Renal cortex interstitium (tissue), 15 donors: ENCODE measurements around the gene ATPAF2. TPM values are rescaled to one million over a fixed set of nuclear protein-coding genes. Genes with fewer than 3 reads are reported as not detected.

Experiments used
- DNase-seq, 11 donors: peaks; one replicate each; pipeline ENCODE4 v3.0.0-alpha.2; 2013; ENCODE audit warnings: low read depth in 9 of 11, low spot score in 4 of 11; ENCODE audit errors: extremely low read depth in 1 of 11
- long read RNA-seq, 16 experiments: transcript quantifications; one replicate each; lab custom pipeline, GENCODE V29; 2026
- polyA plus RNA-seq, 3 donors: library from polyadenylated mRNA; unstranded; fragments of 120-200 nt; gene quantifications; one replicate each; pipeline ENCODE4 v1.2.1, GENCODE V29; 2013; ENCODE audit not compliant: insufficient read length in 3 of 3

The ATPAF2 gene
- 10 to 100 TPM; 19.4 to 27.9 (median 24.2) TPM for polyA plus RNA-seq
- long read RNA-seq, donor 1, partial matches to known transcripts, result 0 of 5 reads
- long read RNA-seq, donor 1, other reads (novel, unspliced or antisense), result 0 of 5 reads
- long read RNA-seq, donor 2, partial matches to known transcripts, result 0 of 8 reads
- long read RNA-seq, donor 2, other reads (novel, unspliced or antisense), result 0 of 8 reads
- long read RNA-seq, donor 3, transcript ATPAF2-206 (8 exons, 1,564 nt), result major isoform, 9 of 10 reads
- long read RNA-seq, donor 3, partial matches to known transcripts, result 0 of 10 reads
- long read RNA-seq, donor 3, other reads (novel, unspliced or antisense), result 0 of 10 reads
- long read RNA-seq, donor 4, transcript ATPAF2-206 (8 exons, 1,564 nt), result major isoform, 7 of 10 reads
- long read RNA-seq, donor 4, partial matches to known transcripts, result 0 of 10 reads
- long read RNA-seq, donor 4, other reads (novel, unspliced or antisense), result 0 of 10 reads
- long read RNA-seq, donor 5, result 0 reads
- long read RNA-seq, donor 6, partial matches to known transcripts, result 0 of 5 reads
- long read RNA-seq, donor 6, other reads (novel, unspliced or antisense), result 0 of 5 reads
- long read RNA-seq, donor 7, partial matches to known transcripts, result 0 of 5 reads
- long read RNA-seq, donor 7, other reads (novel, unspliced or antisense), result 0 of 5 reads
- long read RNA-seq, donor 8, result 0 reads
- long read RNA-seq, donor 9, partial matches to known transcripts, result 0 of 4 reads
- long read RNA-seq, donor 9, other reads (novel, unspliced or antisense), result 0 of 4 reads
- long read RNA-seq, donor 10, transcript ATPAF2-206 (8 exons, 1,564 nt), result major isoform, 5 of 7 reads
- long read RNA-seq, donor 10, partial matches to known transcripts, result 0 of 7 reads
- long read RNA-seq, donor 10, other reads (novel, unspliced or antisense), result 0 of 7 reads
- long read RNA-seq, donor 11, transcript ATPAF2-206 (8 exons, 1,564 nt), result major isoform, 7 of 8 reads
- long read RNA-seq, donor 11, partial matches to known transcripts, result 0 of 8 reads
- long read RNA-seq, donor 11, other reads (novel, unspliced or antisense), result 0 of 8 reads
- long read RNA-seq, donor 12, result 0 reads
- long read RNA-seq, donor 13, result 0 reads
- long read RNA-seq, donor 14, partial matches to known transcripts, result 0 of 4 reads
- long read RNA-seq, donor 14, other reads (novel, unspliced or antisense), result 0 of 4 reads
- long read RNA-seq, donor 15, transcript ATPAF2-206 (8 exons, 1,564 nt), result major isoform, 5 of 6 reads
- long read RNA-seq, donor 15, partial matches to known transcripts, result 0 of 6 reads
- long read RNA-seq, donor 15, other reads (novel, unspliced or antisense), result 0 of 6 reads
- long read RNA-seq, donor 16, transcript ATPAF2-209 (3 exons, 633 nt), result minor isoform, 7 of 32 reads
- long read RNA-seq, donor 16, transcript ATPAF2-206 (8 exons, 1,564 nt), result major isoform, 20 of 32 reads
- long read RNA-seq, donor 16, partial matches to known transcripts, result 0 of 32 reads
- long read RNA-seq, donor 16, other reads (novel, unspliced or antisense), result 0 of 32 reads

- DNase-seq, result peak; percentile 94 to 99 (median 99)
Measured at GRCh38 chr17:18038861-18039534, at the start of gene ATPAF2, which contains the start of gene GID4. ATPAF2 (minus strand) TSS chr17:18039168; CDS start chr17:18039013, 155 bp downstream. GID4 (plus strand) TSS chr17:18039408; CDS start chr17:18039465, 57 bp downstream.

GRCh38 chr17:18087610-18088491 is 48.9 kb upstream of the ATPAF2 start, which contains the start of gene DRG2:
DRG2 (plus strand) TSS chr17:18087948; CDS start chr17:18088024, 76 bp downstream.
- DNase-seq, result peak; percentile 75 to 92 (median 88)

GRCh38 chr17:18084256-18084655 is 45.3 kb upstream of the ATPAF2 start:
- no peak for DNase-seq

GRCh38 chr17:18079543-18079942 is 40.6 kb upstream of the ATPAF2 start:
- no peak for DNase-seq

GRCh38 chr17:18076936-18077335 is 38.0 kb upstream of the ATPAF2 start:
- DNase-seq, result peak in 1 of 11 donors; percentile 20

- no peak for DNase-seq
Measured at GRCh38 chr17:18074566-18075272, 35.8 kb upstream of the ATPAF2 start.

GRCh38 chr17:18071751-18072150 is 32.8 kb upstream of the ATPAF2 start:
- DNase-seq, result no peak

GRCh38 chr17:18070861-18071340 is 31.9 kb upstream of the ATPAF2 start:
- DNase-seq, result peak in 8 of 11 donors; percentile 22 to 62 (median 44)

- no peak for DNase-seq
Measured at GRCh38 chr17:18069101-18069500, 30.1 kb upstream of the ATPAF2 start.

- DNase-seq, result no peak
Measured at GRCh38 chr17:18066866-18067265, 27.9 kb upstream of the ATPAF2 start.

GRCh38 chr17:18065546-18065945 is 26.6 kb upstream of the ATPAF2 start:
- DNase-seq, result no peak

GRCh38 chr17:18064053-18064452 is 25.1 kb upstream of the ATPAF2 start:
- DNase-seq, result no peak

- no peak for DNase-seq
Measured at GRCh38 chr17:18059283-18059682, 20.3 kb upstream of the ATPAF2 start.

GRCh38 chr17:18056214-18056613 is 17.2 kb upstream of the ATPAF2 start:
- no peak for DNase-seq

GRCh38 chr17:18055597-18055996 is 16.6 kb upstream of the ATPAF2 start:
- no peak for DNase-seq

- DNase-seq, result no peak
Measured at GRCh38 chr17:18045691-18046350, 6.9 kb upstream of the ATPAF2 start.
